HAP-1 (cell line): Measurements from ENCODE around the gene POLR3K.
A peak's percentile ranks its signal among the peaks of the same experiment; 100 is the strongest.
"Not testable (repeated sequence)": the region's sequence is repeated elsewhere in the genome, so short reads cannot be mapped to it uniquely, and the experiment has no call there.

ENCODE experiments used
- DNase-seq, 2 experiments: peaks; one replicate each; pipeline ENCODE4 v3.0.0-alpha.2; 2016 to 2020; ENCODE audit warnings: low spot score in 2 of 2
- H3K27me3 ChIP-seq: fragments of 250-450 bp; sonication (Bioruptor Pico); 2 replicates; pipeline ENCODE4 v1.5.1; 2020; ENCODE audit warnings: low read depth, mild to moderate bottlenecking, moderate library complexity
- H3K36me3 ChIP-seq: fragments of 250-450 bp; sonication (Bioruptor Pico); replicated peaks from 2 replicates; pipeline ENCODE4 v1.5.1; 2020; ENCODE audit warnings: mild to moderate bottlenecking
- H3K4me1 ChIP-seq: fragments of 250-450 bp; sonication (Bioruptor Pico); 2 replicates; pipeline ENCODE4 v1.5.1; 2020; ENCODE audit warnings: mild to moderate bottlenecking
- H3K4me3 ChIP-seq: fragments of 250-450 bp; sonication (Bioruptor Pico); 2 replicates; pipeline ENCODE4 v1.5.1; 2020; ENCODE audit warnings: mild to moderate bottlenecking, moderate library complexity
- H3K9me3 ChIP-seq: fragments of 250-450 bp; sonication (Bioruptor Pico); 2 replicates; pipeline ENCODE4 v1.5.1; 2020; ENCODE audit warnings: mild to moderate bottlenecking, moderate library complexity
- in situ Hi-C: fragments of 300-500 bp; cut with MboI; formaldehyde crosslinking; loops from 3 replicates; pipeline ENCODE4 v1.14.3; 2020; ENCODE audit warnings: low sequenced_read_pairs, inconsistent platforms, mixed read lengths

POLR3K gene

GRCh38 chr16:54237-54581 lies 801 bp upstream of the POLR3K start:
- H3K27me3 ChIP-seq, result no peaks in the 10 kb centered on the region
- no peak for DNase-seq
- in situ Hi-C loops, result no loop called here
- H3K36me3 ChIP-seq, result peaks cover 73% of the 10 kb centered on the region
- H3K4me3 ChIP-seq, result peak overlapping the region; percentile 73
- H3K4me1 ChIP-seq, result peaks cover 12% of the 10 kb centered on the region
- H3K9me3 ChIP-seq, result no peaks in the 10 kb centered on the region; the same call in 1 of the 2 replicates

GRCh38 chr16:50769-51591 lies 2.4 kb downstream of the POLR3K start:
- DNase-seq, result no peak
- in situ Hi-C loops, result no loop called here
- H3K4me3 ChIP-seq, result peak overlapping the region; percentile 7
- peaks cover 66% of the 10 kb centered on the region for H3K36me3 ChIP-seq
- H3K27me3 ChIP-seq, result no peaks in the 10 kb centered on the region
- H3K4me1 ChIP-seq, result peaks cover 12% of the 10 kb centered on the region
- no peaks in the 10 kb centered on the region; the same call in 1 of the 2 replicates for H3K9me3 ChIP-seq

- no peak for DNase-seq
- peaks cover 5% of the 10 kb centered on the region for H3K4me1 ChIP-seq
- no peak overlapping the region for H3K4me3 ChIP-seq
- H3K36me3 ChIP-seq, result peaks cover 80% of the 10 kb centered on the region
- no peaks in the 10 kb centered on the region for H3K9me3 ChIP-seq
- H3K27me3 ChIP-seq, result no peaks in the 10 kb centered on the region
- in situ Hi-C loops, result no loop called here
These were observed 6.2 kb downstream of the POLR3K start for GRCh38 chr16:47234-47633.

- H3K36me3 ChIP-seq, result peaks cover 85% of the 10 kb centered on the region
- in situ Hi-C loops, H3K9me3 ChIP-seq, DNase-seq, H3K27me3 ChIP-seq, H3K4me3 ChIP-seq, H3K4me1 ChIP-seq: not testable (repeated sequence)
These were observed 6.9 kb downstream of the POLR3K start for GRCh38 chr16:46510-46909.

- no peaks in the 10 kb centered on the region for H3K27me3 ChIP-seq
- in situ Hi-C loops, result no loop called here
- H3K9me3 ChIP-seq, result no peaks in the 10 kb centered on the region
- no peak overlapping the region for H3K4me3 ChIP-seq
- H3K36me3 ChIP-seq, result peaks cover 80% of the 10 kb centered on the region
- DNase-seq, result no peak
- H3K4me1 ChIP-seq, result no peaks in the 10 kb centered on the region
These were observed 8.0 kb downstream of the POLR3K start for GRCh38 chr16:45454-45853.

- no peak for DNase-seq
- no peaks in the 10 kb centered on the region for H3K27me3 ChIP-seq
- no peaks in the 10 kb centered on the region for H3K4me1 ChIP-seq
- in situ Hi-C loops, result no loop called here
- H3K9me3 ChIP-seq, result no peaks in the 10 kb centered on the region
- H3K36me3 ChIP-seq, result peaks cover 72% of the 10 kb centered on the region
- H3K4me3 ChIP-seq, result no peak overlapping the region
These were observed 8.8 kb downstream of the POLR3K start for GRCh38 chr16:44655-45054.

GRCh38 chr16:43294-43693 lies 10.1 kb downstream of the POLR3K start:
- Histone ChIP-seq H3K27me3 (no peaks in the 10 kb centered on the region), H3K4me1 (no peaks in the 10 kb centered on the region), H3K4me3 (no peak overlapping the region), H3K36me3 (peaks cover 66% of the 10 kb centered on the region), H3K9me3 (no peaks in the 10 kb centered on the region)
- DNase-seq, result no peak
- in situ Hi-C loops, result no loop called here

- peaks cover 61% of the 10 kb centered on the region for H3K36me3 ChIP-seq
- H3K27me3 ChIP-seq, result no peaks in the 10 kb centered on the region
- no peak for DNase-seq
- no peaks in the 10 kb centered on the region for H3K9me3 ChIP-seq
- in situ Hi-C loops, result no loop called here
- H3K4me1 ChIP-seq, result no peaks in the 10 kb centered on the region
- no peak overlapping the region for H3K4me3 ChIP-seq
These were observed 10.7 kb downstream of the POLR3K start for GRCh38 chr16:42691-43090.

- H3K4me1 ChIP-seq, result no peaks in the 10 kb centered on the region
- H3K9me3 ChIP-seq, result no peaks in the 10 kb centered on the region
- H3K4me3 ChIP-seq, result no peak overlapping the region
- in situ Hi-C loops, result no loop called here
- DNase-seq, result no peak
- peaks cover 57% of the 10 kb centered on the region for H3K36me3 ChIP-seq
- no peaks in the 10 kb centered on the region for H3K27me3 ChIP-seq
These were observed 11.3 kb downstream of the POLR3K start for GRCh38 chr16:42069-42457.

GRCh38 chr16:41439-42068 lies 11.9 kb downstream of the POLR3K start:
- H3K4me1 ChIP-seq, result no peaks in the 10 kb centered on the region
- DNase-seq, result no peak
- no peak overlapping the region for H3K4me3 ChIP-seq
- H3K27me3 ChIP-seq, result no peaks in the 10 kb centered on the region
- peaks cover 53% of the 10 kb centered on the region for H3K36me3 ChIP-seq
- H3K9me3 ChIP-seq, result no peaks in the 10 kb centered on the region
- in situ Hi-C loops, result no loop called here

GRCh38 chr16:38941-39892 lies 14.2 kb downstream of the POLR3K start:
- in situ Hi-C loops, result no loop called here
- Histone ChIP-seq H3K9me3 (no peaks in the 10 kb centered on the region), H3K27me3 (no peaks in the 10 kb centered on the region), H3K4me1 (no peaks in the 10 kb centered on the region), H3K4me3 (no peak overlapping the region), H3K36me3 (peaks cover 33% of the 10 kb centered on the region)
- DNase-seq, result no peak

GRCh38 chr16:38206-38605 lies 15.2 kb downstream of the POLR3K start:
- in situ Hi-C loops, result not testable (repeated sequence)

GRCh38 chr16:37511-37910 lies 15.9 kb downstream of the POLR3K start:
- H3K4me3 ChIP-seq, result no peak overlapping the region
- in situ Hi-C loops, result no loop called here
- DNase-seq, result no peak
- no peaks in the 10 kb centered on the region for H3K4me1 ChIP-seq
- no peaks in the 10 kb centered on the region for H3K27me3 ChIP-seq
- no peaks in the 10 kb centered on the region for H3K9me3 ChIP-seq
- H3K36me3 ChIP-seq, result peaks cover 18% of the 10 kb centered on the region

More at GRCh38 chr16:38206-38605, 15.2 kb downstream of the POLR3K start:
- H3K27me3 ChIP-seq, DNase-seq, H3K9me3 ChIP-seq, H3K4me3 ChIP-seq, H3K4me1 ChIP-seq: not testable (repeated sequence)
- H3K36me3 ChIP-seq, result peaks cover 25% of the 10 kb centered on the region
